GM12878 (cell line): Measurements from ENCODE around the gene ITM2C. TPM values are rescaled to one million over a fixed set of nuclear protein-coding genes. Genes with fewer than 3 reads are reported as not detected.

Experiments used
- BCLAF1 ChIP-seq: fragments of 450-650 bp; IDR thresholded peaks from 2 replicates; pipeline ENCODE4 v1.6.1; 2017; ENCODE audit warnings: antibody characterized with exemption, mild to moderate bottlenecking, moderate library complexity
- HDAC6 ChIP-seq: fragments of 200-600 bp; sonication (generic); IDR thresholded peaks from one replicate; pipeline ENCODE4 v1.8.0; 2017; ENCODE audit warnings: antibody characterized with exemption; ENCODE audit not compliant: unreplicated experiment
- KDM1A ChIP-seq: fragments of 200-600 bp; sonication (generic); IDR thresholded peaks from 2 replicates; pipeline ENCODE4 v1.6.1; 2016; ENCODE audit warnings: borderline replicate concordance
- MEF2B ChIP-seq: fragments of 450-650 bp; IDR thresholded peaks from 2 replicates; pipeline ENCODE4 v1.6.1; 2018; ENCODE audit warnings: mild to moderate bottlenecking, moderate library complexity; ENCODE audit not compliant: partially characterized antibody, poor library complexity, severe bottlenecking
- NFIC ChIP-seq: IDR thresholded peaks from 2 replicates; pipeline ENCODE4 v1.6.1; 2012; ENCODE audit warnings: low read depth, mild to moderate bottlenecking, inconsistent platforms, low read length, moderate library complexity
- TAF1 ChIP-seq: IDR thresholded peaks from 2 replicates; pipeline ENCODE4 v1.6.1; 2011; ENCODE audit warnings: mild to moderate bottlenecking, low read depth, low read length, borderline replicate concordance
- USF1 ChIP-seq: IDR thresholded peaks from 2 replicates; pipeline ENCODE4 v1.6.1; 2011; ENCODE audit warnings: borderline replicate concordance, low read depth, mild to moderate bottlenecking, moderate library complexity, mixed read lengths, low read length; ENCODE audit not compliant: insufficient read depth; ENCODE audit errors: extremely low read length
- ZNF592 ChIP-seq: fragments of 450-650 bp; IDR thresholded peaks from 2 replicates; pipeline ENCODE4 v1.6.1; 2017; ENCODE audit warnings: mild to moderate bottlenecking, moderate library complexity
- polyA plus RNA-seq, 11 experiments: library from polyadenylated mRNA; depleted of rRNA in 4 of 11; unstranded in 6 of 11; stranded (reverse) in 5 of 11; fragments of >200 nt; fragmentation: Nextera tagmentation in 4 of 11; fragmentation: Illumina TruSeq in 1 of 11; extraction: Ambion mirVana in 4 of 11; extraction: Trizol in 1 of 11; gene quantifications; 1 replicate in 1 of 11; 2 replicates in 10 of 11; pipeline versions ENCODE4 v1.2.1 to v1.2.3, GENCODE V29; 2011 to 2016; ENCODE audit warnings: inconsistent platforms in 2 of 11, missing spikeins in 2 of 11, low read depth in 1 of 11
- total RNA-seq, 4 experiments: library from RNA; depleted of rRNA in 3 of 4; stranded (reverse); fragments of >200 nt in 3 of 4; fragmentation: Illumina TruSeq in 1 of 4; extraction: Trizol in 1 of 4; gene quantifications; 2 replicates each; pipeline versions ENCODE4 v1.2.1 to v1.2.3, GENCODE V29; 2013 to 2021

Gene ITM2C
- total and polyA plus RNA-seq, 10 of the 15 experiments (the other 5 are each of a cell fraction or from before 2014, with no cell fraction given): 5.4 to 195 (median 149) TPM

GRCh38 chr2:230920167-230920566 lies 55.4 kb downstream of the ITM2C start (continued):
- no peak for TF ChIP-seq MEF2B
- TF ChIP-seq NFIC: no peak
- no peak for TF ChIP-seq KDM1A
- TF ChIP-seq TAF1: no peak
- TF ChIP-seq BCLAF1: no peak
- TF ChIP-seq ZNF592: peak; percentile 43; the same call in 1 of the 2 replicates
- no peak for TF ChIP-seq USF1
- TF ChIP-seq HDAC6: no peak
- TF ChIP-seq, all 136 proteins: peak for 7
